ENCODE data around the gene FYN.

FYN gene

GRCh38 chr6:111673532-111673931 lies 199.7 kb downstream of the FYN start:
- Histone ChIP-seq H3K36me3 (ENCODE audit: control insufficient read depth, low read length) (no peaks in the 10 kb centered on the region), H3K9me2 (replicated peaks; ENCODE audit: control insufficient read depth, low read length) (no peaks in the 10 kb centered on the region), H3K4me2 (ENCODE audit: low read length) (no peak overlapping the region), H3K4me3 (ENCODE audit: low read length) (no peak overlapping the region), H3K27ac (ENCODE audit: low read depth, low read length) (no peak overlapping the region), H3K79me2 (ENCODE audit: control insufficient read depth, low read length) (no peaks in the 10 kb centered on the region), H3F3A (ENCODE audit: control insufficient read depth, insufficient read depth) (no peaks in the 10 kb centered on the region), H3K9me3 (ENCODE audit: control insufficient read depth, insufficient read depth, low read length) (no peaks in the 10 kb centered on the region), H3K27me3 (ENCODE audit: control insufficient read depth, low read length) (no peaks in the 10 kb centered on the region), H4K20me1 (ENCODE audit: control insufficient read depth, insufficient read depth, low read depth, low read length) (no peaks in the 10 kb centered on the region), H3K4me1 (ENCODE audit: control insufficient read depth, low read length) (no peaks in the 10 kb centered on the region)
- TF ChIP-seq CTCF (IDR thresholded peaks at IDR 0.05; ENCODE audit: low read depth, low read length, poor library complexity, severe bottlenecking): no peak
- no peak for TF ChIP-seq EZH2phosphoT487 (IDR thresholded peaks at IDR 0.05; ENCODE audit: borderline replicate concordance, low read length)

DNA sequence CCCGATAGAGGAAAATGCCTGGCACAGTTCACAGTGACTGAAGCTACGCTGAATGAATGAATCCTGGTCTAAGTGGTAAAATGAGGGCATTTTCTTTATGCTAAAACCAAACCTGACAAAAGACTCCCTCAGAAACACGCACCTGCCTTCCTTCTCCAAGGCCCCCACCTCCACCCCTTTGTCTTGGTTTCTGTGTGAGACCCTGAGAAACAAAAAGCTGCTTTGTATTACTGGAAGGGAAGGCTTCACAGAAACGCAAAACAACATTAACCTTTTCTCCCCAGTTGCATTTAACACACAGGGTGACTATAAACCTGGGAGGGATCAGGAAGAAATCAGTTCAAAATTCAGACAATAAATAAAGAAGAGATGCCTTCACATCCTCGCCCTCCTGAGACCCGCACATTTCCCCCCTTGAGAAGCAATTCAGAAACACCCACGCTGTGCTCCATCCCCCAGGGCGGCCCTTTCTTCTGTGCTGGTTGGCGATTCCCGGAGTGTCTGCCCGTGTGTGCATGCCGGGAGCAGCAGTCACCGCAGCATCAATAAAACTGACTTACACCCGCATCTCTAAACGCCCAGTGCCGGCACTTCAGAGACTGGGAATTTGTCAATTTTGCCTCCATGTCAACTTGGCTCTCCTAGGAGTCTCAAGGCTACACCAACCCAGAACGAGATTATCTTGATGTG lies 200.3 kb downstream of the FYN start:
- no peaks in the 10 kb centered on the region for H3K4me1 ChIP-seq (ENCODE audit: control insufficient read depth, low read length)
- no peaks in the 10 kb centered on the region for H3K36me3 ChIP-seq (ENCODE audit: control insufficient read depth, low read length)
- H3K4me3 ChIP-seq (ENCODE audit: low read length): no peak overlapping the region
- no peak overlapping the region for H3K27ac ChIP-seq (ENCODE audit: low read depth, low read length)
- H3K9me2 ChIP-seq (replicated peaks; ENCODE audit: control insufficient read depth, low read length): no peaks in the 10 kb centered on the region
- TF ChIP-seq CTCF (IDR thresholded peaks at IDR 0.05; ENCODE audit: low read depth, low read length, poor library complexity, severe bottlenecking): no peak
- H3K4me2 ChIP-seq (ENCODE audit: low read length): no peak overlapping the region
- no peaks in the 10 kb centered on the region for H3K79me2 ChIP-seq (ENCODE audit: control insufficient read depth, low read length)
- H3K9me3 ChIP-seq (ENCODE audit: control insufficient read depth, insufficient read depth, low read length): no peaks in the 10 kb centered on the region
- no peaks in the 10 kb centered on the region for H4K20me1 ChIP-seq (ENCODE audit: control insufficient read depth, insufficient read depth, low read depth, low read length)
- H3K27me3 ChIP-seq (ENCODE audit: control insufficient read depth, low read length): no peaks in the 10 kb centered on the region
- no peaks in the 10 kb centered on the region for H3F3A ChIP-seq (ENCODE audit: control insufficient read depth, insufficient read depth)

GRCh38 chr6:111669326-111669725 lies 203.9 kb downstream of the FYN start:
- H3K36me3 ChIP-seq (ENCODE audit: control insufficient read depth, low read length): no peaks in the 10 kb centered on the region
- TF ChIP-seq EZH2phosphoT487 (IDR thresholded peaks at IDR 0.05; ENCODE audit: borderline replicate concordance, low read length) (no peak), CTCF (IDR thresholded peaks at IDR 0.05; ENCODE audit: low read depth, low read length, poor library complexity, severe bottlenecking) (no peak)

More at GRCh38 chr6:111669326-111669725, 203.9 kb downstream of the FYN start:
- Histone ChIP-seq H3K79me2 (ENCODE audit: control insufficient read depth, low read length) (no peaks in the 10 kb centered on the region), H3K4me2 (ENCODE audit: low read length) (no peak overlapping the region), H3K4me3 (ENCODE audit: low read length) (no peak overlapping the region), H3K9me3 (ENCODE audit: control insufficient read depth, insufficient read depth, low read length) (no peaks in the 10 kb centered on the region), H3K9me2 (replicated peaks; ENCODE audit: control insufficient read depth, low read length) (no peaks in the 10 kb centered on the region), H3K27me3 (ENCODE audit: control insufficient read depth, low read length) (no peaks in the 10 kb centered on the region), H4K20me1 (ENCODE audit: control insufficient read depth, insufficient read depth, low read depth, low read length) (no peaks in the 10 kb centered on the region), H3K27ac (ENCODE audit: low read depth, low read length) (no peak overlapping the region), H3K4me1 (ENCODE audit: control insufficient read depth, low read length) (no peaks in the 10 kb centered on the region), H3F3A (ENCODE audit: control insufficient read depth, insufficient read depth) (no peaks in the 10 kb centered on the region)

Measured in DOHH2 (cell line).